Upper lobe of right lung (tissue), 1 donor: ENCODE measurements around the gene SMARCAL1. TPM values are rescaled to one million over a fixed set of nuclear protein-coding genes. Genes with fewer than 3 reads are reported as not detected.
A peak's percentile ranks its signal among the peaks of the same experiment; 100 is the strongest.

Source experiments
- ATAC-seq: fragments of 200-7000 bp; cut with Tn5 transposase; one replicate; pipeline ENCODE4 v1.9.1; 2020; ENCODE audit warnings: mild to moderate bottlenecking, moderate library complexity
- DNase-seq: peaks from one replicate; pipeline ENCODE4 v3.0.0-alpha.2; 2020
- H3K27ac ChIP-seq: fragments of 200-600 bp; one replicate; pipeline ENCODE4 v1.8.0; 2022
- H3K27me3 ChIP-seq: fragments of 200-600 bp; one replicate; pipeline ENCODE4 v1.8.0; 2022; ENCODE audit warnings: mild to moderate bottlenecking
- H3K36me3 ChIP-seq: fragments of 200-600 bp; one replicate; pipeline ENCODE4 v1.8.0; 2022
- H3K4me1 ChIP-seq: fragments of 200-600 bp; one replicate; pipeline ENCODE4 v1.8.0; 2022
- H3K4me3 ChIP-seq: fragments of 200-600 bp; one replicate; pipeline ENCODE4 v1.8.0; 2022; ENCODE audit warnings: mild to moderate bottlenecking
- H3K9me3 ChIP-seq: fragments of 200-600 bp; one replicate; pipeline ENCODE4 v1.8.0; 2022
- intact Hi-C: fragments of 100-400 bp; cut with DNase I; formaldehyde crosslinking; loops from one replicate; pipeline ENCODE4 v1.11.0; 2022
- long read RNA-seq: library from polyadenylated mRNA; unstranded; transcript quantifications from one replicate; pipeline ENCODE4 v2.0.0, GENCODE V29; 2021
- total RNA-seq: library from RNA; stranded (reverse); fragmentation: NEBNext Ultra II Directional; extraction: Animal tissue kit (Norgen Biotek cat#: 25700); gene quantifications from one replicate; pipeline ENCODE4 v1.2.1, GENCODE V29; 2021
- TF ChIP-seq, protein P1 (sequence below): fragments of 200-600 bp; IDR thresholded peaks from one replicate; pipeline ENCODE4 v1.8.0; 2022; ENCODE audit warnings: antibody characterized with exemption
- donor health status: DM: no; HTN: yes; CAD: no; lungs with severe emphysema.

Gene SMARCAL1
- 16.7 TPM for total RNA-seq
- long read RNA-seq, transcript SMARCAL1-201 (18 exons, 3,271 nt), result major isoform, 8 of 24 reads
- long read RNA-seq, transcript SMARCAL1-202 (18 exons, 3,056 nt), result minor isoform, 5 of 24 reads
- long read RNA-seq, partial matches to known transcripts, result 3 of 24 reads
- long read RNA-seq, other reads (novel, unspliced or antisense), result 8 of 24 reads

GRCh38 chr2:216412022-216412999 lies at the start of gene SMARCAL1:
Gene SMARCAL1, plus strand, starts transcription at chr2:216412484. Its CDS starts 2,221 bp downstream, at chr2:216414705.
- H3K27ac ChIP-seq, result peak within 1 kb of the TSS; percentile 98
- intact Hi-C loops, result no loop called here

GRCh38 chr2:216362730-216363129 lies 49.6 kb upstream of the SMARCAL1 start:
- no peaks in the 10 kb centered on the region for H3K27me3 ChIP-seq
- H3K4me3 ChIP-seq, result no peak overlapping the region
- DNase-seq, result no peak
- H3K27ac ChIP-seq, result no peak overlapping the region
- TF ChIP-seq, protein P1, sequence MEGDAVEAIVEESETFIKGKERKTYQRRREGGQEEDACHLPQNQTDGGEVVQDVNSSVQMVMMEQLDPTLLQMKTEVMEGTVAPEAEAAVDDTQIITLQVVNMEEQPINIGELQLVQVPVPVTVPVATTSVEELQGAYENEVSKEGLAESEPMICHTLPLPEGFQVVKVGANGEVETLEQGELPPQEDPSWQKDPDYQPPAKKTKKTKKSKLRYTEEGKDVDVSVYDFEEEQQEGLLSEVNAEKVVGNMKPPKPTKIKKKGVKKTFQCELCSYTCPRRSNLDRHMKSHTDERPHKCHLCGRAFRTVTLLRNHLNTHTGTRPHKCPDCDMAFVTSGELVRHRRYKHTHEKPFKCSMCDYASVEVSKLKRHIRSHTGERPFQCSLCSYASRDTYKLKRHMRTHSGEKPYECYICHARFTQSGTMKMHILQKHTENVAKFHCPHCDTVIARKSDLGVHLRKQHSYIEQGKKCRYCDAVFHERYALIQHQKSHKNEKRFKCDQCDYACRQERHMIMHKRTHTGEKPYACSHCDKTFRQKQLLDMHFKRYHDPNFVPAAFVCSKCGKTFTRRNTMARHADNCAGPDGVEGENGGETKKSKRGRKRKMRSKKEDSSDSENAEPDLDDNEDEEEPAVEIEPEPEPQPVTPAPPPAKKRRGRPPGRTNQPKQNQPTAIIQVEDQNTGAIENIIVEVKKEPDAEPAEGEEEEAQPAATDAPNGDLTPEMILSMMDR, result no peak
- H3K4me1 ChIP-seq, result no peaks in the 10 kb centered on the region
- ATAC-seq, result no peak
- intact Hi-C loops, result no loop called here
- H3K9me3 ChIP-seq, result no peaks in the 10 kb centered on the region
- no peaks in the 10 kb centered on the region for H3K36me3 ChIP-seq

More at GRCh38 chr2:216412022-216412999, at the start of gene SMARCAL1:
- H3K27me3 ChIP-seq, result no peaks in the 10 kb centered on the region
- DNase-seq (peak; percentile 99), ATAC-seq (peak; percentile 98)
- no peaks in the 10 kb centered on the region for H3K9me3 ChIP-seq
- TF ChIP-seq, protein P1, result no peak
- no peaks in the 10 kb centered on the region for H3K4me1 ChIP-seq
- H3K36me3 ChIP-seq, result peaks cover 12% of the 10 kb centered on the region
- H3K4me3 ChIP-seq, result peak within 1 kb of the TSS; percentile 91

- DNase-seq, result no peak
- no peaks in the 10 kb centered on the region for H3K4me1 ChIP-seq
- peaks cover 5% of the 10 kb centered on the region for H3K27me3 ChIP-seq
- TF ChIP-seq, protein P1, result no peak
- no peaks in the 10 kb centered on the region for H3K36me3 ChIP-seq
- H3K4me3 ChIP-seq, result no peak overlapping the region
- intact Hi-C loops, result no loop called here
- no peak for ATAC-seq
- no peak overlapping the region for H3K27ac ChIP-seq
- H3K9me3 ChIP-seq, result no peaks in the 10 kb centered on the region
Observed at GRCh38 chr2:216363221-216363620, 49.1 kb upstream of the SMARCAL1 start.

- no peak overlapping the region for H3K27ac ChIP-seq
- no peak overlapping the region for H3K4me3 ChIP-seq
- TF ChIP-seq, protein P1, result no peak
- ATAC-seq (no peak), DNase-seq (no peak)
- intact Hi-C loops, result no loop called here
- H3K4me1 ChIP-seq, result no peaks in the 10 kb centered on the region
- H3K27me3 ChIP-seq, result peaks cover 26% of the 10 kb centered on the region
- H3K9me3 ChIP-seq, result no peaks in the 10 kb centered on the region
- no peaks in the 10 kb centered on the region for H3K36me3 ChIP-seq
Observed at GRCh38 chr2:216365518-216365917, 46.8 kb upstream of the SMARCAL1 start.

DNA sequence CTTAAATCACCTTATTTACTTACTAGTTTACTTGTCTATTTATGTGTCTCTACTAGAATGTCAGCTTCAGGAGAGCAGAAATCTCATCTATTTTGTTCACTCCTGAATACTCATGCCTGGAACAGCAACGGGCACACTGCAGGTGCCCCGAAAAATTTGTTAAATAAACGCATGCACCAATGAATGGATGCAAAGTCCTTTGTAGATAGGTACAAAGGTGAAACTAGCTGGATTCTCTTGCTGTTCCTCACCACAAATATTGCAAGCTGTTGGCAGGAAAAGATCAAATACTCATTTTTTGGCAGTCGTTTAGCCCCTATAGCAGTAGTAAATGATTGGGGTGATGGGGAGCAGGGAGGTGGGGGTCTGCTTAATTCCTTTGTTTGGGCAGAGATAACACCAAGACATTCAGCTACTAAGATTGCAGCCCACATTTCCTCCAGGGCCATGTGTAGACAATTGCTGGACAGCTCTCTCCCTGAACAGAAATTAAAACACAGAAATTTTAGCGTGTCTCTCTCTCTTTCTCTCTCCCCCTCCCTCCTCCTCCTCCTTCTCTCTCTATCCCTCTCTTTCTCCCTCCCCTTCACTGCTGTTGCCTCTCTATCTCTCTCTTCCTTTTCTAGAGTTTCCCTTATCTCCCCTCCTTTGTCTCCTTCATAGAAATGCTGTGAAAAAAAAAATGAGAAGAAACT lies 45.4 kb upstream of the SMARCAL1 start:
- no peaks in the 10 kb centered on the region for H3K36me3 ChIP-seq
- no peaks in the 10 kb centered on the region for H3K9me3 ChIP-seq
- no peak overlapping the region for H3K4me3 ChIP-seq
- ATAC-seq, result no peak
- no peak for DNase-seq
- peaks cover 40% of the 10 kb centered on the region for H3K27me3 ChIP-seq
- H3K4me1 ChIP-seq, result peaks cover 8% of the 10 kb centered on the region
- intact Hi-C loops, result no loop called here
- no peak overlapping the region for H3K27ac ChIP-seq
- TF ChIP-seq, protein P1, result no peak
